Measurements from ENCODE around the gene DMBX1. TPM values are rescaled to one million over a fixed set of nuclear protein-coding genes. Genes with fewer than 3 reads are reported as not detected.

Gene DMBX1
- total and polyA plus RNA-seq, 2 of the 4 experiments (the other 2 are of a cell fraction): not detected

- no peak overlapping the region for H3K14ac ChIP-seq (replicated peaks; ENCODE audit: low read depth, low read length)
- CTCF ChIA-PET: interaction anchor here (0.8 kb wide), 1 partner anchor 90 kb away, joined by 6 read pairs; no protein-coding TSS in a partner anchor
Measured at GRCh38 chr1:46536527-46536926, 46.9 kb downstream of the DMBX1 start.

More at GRCh38 chr1:46536527-46536926, 46.9 kb downstream of the DMBX1 start:
- Histone ChIP-seq H3K56ac (ENCODE audit: extremely low read depth, insufficient read depth, low read length) (no peak overlapping the region), H3K27me3 (ENCODE audit: control insufficient read depth, insufficient read depth, low read length) (peaks cover 53% of the 10 kb centered on the region), H2AK5ac (ENCODE audit: low read depth, low read length) (no peak overlapping the region), H3K4me1 (ENCODE audit: control insufficient read depth, insufficient read depth, low read length) (no peaks in the 10 kb centered on the region), H3K9me1 (ENCODE audit: insufficient read depth, low read length) (no peaks in the 10 kb centered on the region), H3K4ac (ENCODE audit: low read depth, low read length) (no peak overlapping the region), H2BK120ac (ENCODE audit: low read depth, low read length) (no peak overlapping the region), H2AFZ (replicated peaks; ENCODE audit: low read length, poor library complexity) (no peak overlapping the region), H2BK5ac (ENCODE audit: low read depth, low read length, poor library complexity, severe bottlenecking) (no peak overlapping the region), H3K4me2 (ENCODE audit: low read depth, low read length) (no peak overlapping the region), H3K18ac (ENCODE audit: low read depth, low read length) (no peak overlapping the region), H3K27ac (ENCODE audit: insufficient read depth, low read length) (no peak overlapping the region), H4K20me1 (ENCODE audit: insufficient read depth, low read length) (no peaks in the 10 kb centered on the region), H4K8ac (ENCODE audit: low read depth in 2 of 2, low read length in 2 of 2) (no peak overlapping the region), H3K9ac (ENCODE audit: low read depth, low read length) (no peak overlapping the region), H3K9me3 (ENCODE audit: control insufficient read depth, insufficient read depth, low read length) (no peaks in the 10 kb centered on the region), H3K36me3 (ENCODE audit: control insufficient read depth, insufficient read depth, low read length) (no peaks in the 10 kb centered on the region), H2BK15ac (ENCODE audit: low read depth, low read length) (no peak overlapping the region), H2BK20ac (ENCODE audit: low read depth, low read length) (no peak overlapping the region), H3K4me3 (ENCODE audit: insufficient read depth, low read depth, low read length) (no peak overlapping the region), H3K79me1 (ENCODE audit: low read depth in 1 of 2, low read length in 2 of 2) (no peaks in the 10 kb centered on the region), H2AK9ac (replicated peaks; ENCODE audit: low read depth, low read length, poor library complexity) (no peak overlapping the region), H3K23ac (ENCODE audit: low read depth, low read length) (no peak overlapping the region), H4K91ac (ENCODE audit: insufficient read depth, low read depth, low read length) (no peak overlapping the region), H4K5ac (ENCODE audit: low read depth, low read length) (no peak overlapping the region)
- no TSS peak for BruUV-seq (replicated peaks)
- ATAC-seq (ENCODE audit: low read depth) (no peak), DNase-seq (no peak)
- intact Hi-C loops (cut with micrococcal nuclease): loop anchor here (10.0 kb wide), 1 partner anchor 638 kb away; no protein-coding TSS in a partner anchor
- in situ Hi-C loops (cut with MboI; ENCODE audit: low sequenced_read_pairs): no loop called here
- TF ChIP-seq RFX5 (IDR thresholded peaks at IDR 0.05; ENCODE audit: low read depth, low read length) (no peak), CTCF (conservative IDR thresholded peaks at IDR 0.05; ENCODE audit: low read depth, low read length) (no peak), MXI1 (IDR thresholded peaks at IDR 0.05; ENCODE audit: borderline replicate concordance, low read depth, low read length) (no peak)
- WGBS, 2 experiments (ENCODE audit: extremely low coverage in 2 of 2, insufficient read length in 1 of 2): no CpG with 5 or more reads among the region's 1 CpG
- POLR2A ChIA-PET (ENCODE audit: unreplicated experiment): no interaction called here
- dilution Hi-C loops (cut with HindIII; ENCODE audit: low sequenced_read_pairs, unreplicated experiment): no loop called here
